Measurements from ENCODE around the gene OXTR. TPM values are rescaled to one million over a fixed set of nuclear protein-coding genes. Genes with fewer than 3 reads are reported as not detected.

The OXTR gene
- total RNA-seq, 3 donors from 2014 or later: 0.19 to 0.70 (median 0.52) TPM

DNA sequence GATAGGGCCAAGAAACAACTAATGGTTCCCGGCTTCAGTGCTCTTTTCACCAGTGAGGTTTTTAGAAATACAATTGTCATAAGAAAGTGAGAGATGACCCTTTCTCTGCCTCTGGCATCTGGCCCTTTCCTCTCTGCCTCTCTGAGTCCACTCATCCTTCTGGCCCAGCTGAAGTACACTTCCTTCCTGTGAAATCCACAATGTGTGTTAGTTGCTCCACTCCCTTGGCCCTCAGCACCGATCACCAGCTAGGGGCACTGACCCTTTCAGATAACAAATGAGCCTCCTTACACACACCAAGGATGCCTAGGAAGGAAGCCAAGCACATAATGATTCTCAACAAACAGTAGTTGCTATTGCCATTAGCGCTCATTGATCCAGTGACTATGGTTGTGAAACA is 38.8 kb downstream of the OXTR start:
- DNase-seq: no peak
- H3K4me3 ChIP-seq: no peak overlapping the region
- intact Hi-C loops (cut with DNase I, micrococcal nuclease): no loop called here
- H3K36me3 ChIP-seq (ENCODE audit: low read depth): no peaks in the 10 kb centered on the region
- H3K9me3 ChIP-seq: no peaks in the 10 kb centered on the region
- TF ChIP-seq, protein P1, sequence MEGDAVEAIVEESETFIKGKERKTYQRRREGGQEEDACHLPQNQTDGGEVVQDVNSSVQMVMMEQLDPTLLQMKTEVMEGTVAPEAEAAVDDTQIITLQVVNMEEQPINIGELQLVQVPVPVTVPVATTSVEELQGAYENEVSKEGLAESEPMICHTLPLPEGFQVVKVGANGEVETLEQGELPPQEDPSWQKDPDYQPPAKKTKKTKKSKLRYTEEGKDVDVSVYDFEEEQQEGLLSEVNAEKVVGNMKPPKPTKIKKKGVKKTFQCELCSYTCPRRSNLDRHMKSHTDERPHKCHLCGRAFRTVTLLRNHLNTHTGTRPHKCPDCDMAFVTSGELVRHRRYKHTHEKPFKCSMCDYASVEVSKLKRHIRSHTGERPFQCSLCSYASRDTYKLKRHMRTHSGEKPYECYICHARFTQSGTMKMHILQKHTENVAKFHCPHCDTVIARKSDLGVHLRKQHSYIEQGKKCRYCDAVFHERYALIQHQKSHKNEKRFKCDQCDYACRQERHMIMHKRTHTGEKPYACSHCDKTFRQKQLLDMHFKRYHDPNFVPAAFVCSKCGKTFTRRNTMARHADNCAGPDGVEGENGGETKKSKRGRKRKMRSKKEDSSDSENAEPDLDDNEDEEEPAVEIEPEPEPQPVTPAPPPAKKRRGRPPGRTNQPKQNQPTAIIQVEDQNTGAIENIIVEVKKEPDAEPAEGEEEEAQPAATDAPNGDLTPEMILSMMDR (IDR thresholded peaks at IDR 0.05): no peak
- H3K4me1 ChIP-seq (ENCODE audit: low read depth): no peaks in the 10 kb centered on the region
- ATAC-seq: no peak

DNA sequence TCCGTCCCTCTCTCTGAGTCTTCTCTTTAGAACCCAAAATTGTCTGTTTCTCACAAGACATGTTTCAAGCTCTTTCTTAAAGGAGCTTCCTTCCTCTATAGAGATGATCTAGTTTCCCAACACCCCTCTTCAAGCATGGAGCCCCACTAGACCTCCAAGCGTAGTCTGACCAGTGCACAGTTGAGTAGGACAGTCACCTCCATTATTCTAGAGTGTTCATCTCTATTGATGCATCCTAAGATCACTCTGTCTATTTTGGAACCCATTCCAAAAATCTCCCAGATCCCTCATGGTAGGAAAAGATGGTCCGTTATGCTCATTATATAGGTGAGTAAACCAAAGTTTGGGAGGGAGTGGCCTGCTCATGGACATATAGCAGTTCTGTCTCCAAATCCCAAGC is 39.9 kb downstream of the OXTR start:
- TF ChIP-seq, protein P1 (IDR thresholded peaks at IDR 0.05): no peak
- intact Hi-C loops (cut with DNase I, micrococcal nuclease): no loop called here
- Histone ChIP-seq H3K4me1 (ENCODE audit: low read depth) (no peaks in the 10 kb centered on the region), H3K4me3 (no peak overlapping the region), H3K9me3 (no peaks in the 10 kb centered on the region), H3K36me3 (ENCODE audit: low read depth) (no peaks in the 10 kb centered on the region)
- no peak for DNase-seq
- no peak for ATAC-seq

DNA sequence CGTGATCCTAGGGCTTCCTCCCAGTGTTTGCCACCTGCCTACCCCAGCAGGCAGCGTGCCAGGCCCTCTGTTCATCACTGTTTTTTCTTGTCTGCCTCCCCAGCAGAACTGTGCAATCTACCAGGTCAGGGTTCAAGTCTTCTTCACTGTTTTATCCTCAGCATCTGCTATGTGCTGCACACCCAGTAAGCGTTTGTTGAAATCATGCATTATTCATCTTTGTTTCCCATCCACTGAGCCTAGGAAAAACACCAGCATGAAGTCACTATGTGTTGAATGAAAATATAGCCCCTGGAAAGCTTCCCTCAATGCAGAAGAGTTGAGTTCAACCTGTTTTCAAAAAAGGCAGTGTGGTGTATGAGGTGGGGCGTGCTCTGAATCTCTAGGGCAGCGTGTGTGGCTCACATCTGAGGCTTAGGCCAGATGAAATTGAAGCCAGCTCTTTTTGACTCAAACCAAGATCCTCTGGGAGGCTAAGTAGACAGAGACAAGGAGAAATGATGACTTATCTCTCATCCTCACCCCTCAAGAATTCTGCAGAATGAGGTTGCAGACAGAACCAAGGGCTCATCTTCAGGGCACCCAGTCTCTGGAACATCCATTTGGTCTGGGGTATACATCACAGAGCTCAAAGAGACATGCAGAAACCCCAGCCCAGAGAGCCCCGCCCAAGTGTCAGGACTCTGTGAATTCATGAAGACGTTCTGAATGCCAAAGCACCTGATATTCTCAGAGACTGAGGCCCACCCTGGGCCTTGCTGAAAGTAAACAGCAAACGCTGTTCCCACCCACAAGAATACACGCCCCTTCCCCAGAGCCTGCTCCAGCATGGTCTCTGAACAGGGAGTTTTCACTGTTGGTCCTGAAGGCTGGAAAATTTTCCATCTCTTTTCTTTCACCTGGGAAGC is 41.6 kb downstream of the OXTR start:
- Histone ChIP-seq H3K36me3 (ENCODE audit: low read depth) (no peaks in the 10 kb centered on the region), H3K4me3 (no peak overlapping the region), H3K4me1 (ENCODE audit: low read depth) (no peaks in the 10 kb centered on the region), H3K9me3 (no peaks in the 10 kb centered on the region)
- TF ChIP-seq, protein P1 (IDR thresholded peaks at IDR 0.05): no peak
- intact Hi-C loops (cut with DNase I, micrococcal nuclease): no loop called here
- no peak for ATAC-seq
- no peak for DNase-seq

DNA sequence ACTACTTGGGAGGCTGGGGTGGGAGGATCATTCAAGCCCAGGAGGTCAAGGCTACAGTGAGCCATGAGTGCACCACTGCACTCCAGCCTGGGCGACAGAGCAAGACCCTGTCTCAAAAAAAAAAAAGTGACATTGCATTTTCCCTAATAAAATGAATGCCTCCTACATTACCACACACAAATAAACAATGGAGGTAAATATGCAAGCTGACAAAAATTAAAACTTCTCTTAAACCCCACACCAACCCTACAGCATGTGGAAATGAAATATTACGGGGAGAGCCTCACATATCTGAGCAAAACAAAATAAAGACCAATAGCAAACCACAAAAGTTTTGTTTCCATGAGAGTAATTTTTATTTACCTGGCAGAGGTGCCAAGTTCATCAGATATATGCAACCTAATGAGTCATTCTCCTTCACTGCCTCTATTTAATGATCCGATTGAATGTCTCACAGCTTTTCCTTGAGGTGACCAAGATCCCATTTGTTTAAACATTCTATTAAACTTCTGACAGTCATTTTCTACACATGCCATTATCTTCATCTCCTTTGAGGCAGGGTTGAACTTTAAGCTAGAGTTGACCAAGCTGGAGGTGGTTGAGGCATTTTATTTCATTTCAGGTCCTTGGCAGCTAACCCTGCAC is 45.2 kb downstream of the OXTR start:
- no peaks in the 10 kb centered on the region for H3K4me1 ChIP-seq (ENCODE audit: low read depth)
- TF ChIP-seq, protein P1 (IDR thresholded peaks at IDR 0.05): no peak
- ATAC-seq: no peak

DNA sequence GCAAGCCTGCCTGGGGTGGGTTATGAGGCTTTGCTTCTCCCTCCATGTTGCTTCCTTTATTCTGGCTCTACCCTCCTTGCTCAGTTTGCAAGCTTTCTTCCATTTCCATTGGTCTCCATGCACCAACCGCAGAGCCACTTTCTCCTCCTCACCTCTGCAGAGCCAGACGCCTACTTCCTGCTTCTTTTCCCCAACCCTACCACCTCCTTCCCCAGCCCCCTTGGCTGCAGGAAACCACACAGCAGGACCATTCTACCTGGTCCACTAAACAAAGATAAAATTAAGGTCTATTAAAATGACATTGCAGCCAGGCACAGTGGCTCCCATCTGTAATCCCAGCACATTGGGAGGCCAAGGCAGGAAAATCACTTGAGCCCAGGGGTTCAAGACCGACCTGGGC is 45.8 kb downstream of the OXTR start:
- ATAC-seq (no peak), DNase-seq (no peak)
- intact Hi-C loops (cut with DNase I, micrococcal nuclease): no loop called here
- TF ChIP-seq, protein P1 (IDR thresholded peaks at IDR 0.05): no peak
- Histone ChIP-seq H3K36me3 (ENCODE audit: low read depth) (no peaks in the 10 kb centered on the region), H3K4me3 (no peak overlapping the region), H3K4me1 (ENCODE audit: low read depth) (no peaks in the 10 kb centered on the region), H3K9me3 (no peaks in the 10 kb centered on the region)

More for the DNA sequence above, 45.2 kb downstream of the OXTR start:
- intact Hi-C loops (cut with DNase I, micrococcal nuclease): no loop called here
- H3K36me3 ChIP-seq (ENCODE audit: low read depth): no peaks in the 10 kb centered on the region
- DNase-seq: no peak
- H3K9me3 ChIP-seq: no peaks in the 10 kb centered on the region
- H3K4me3 ChIP-seq: no peak overlapping the region

Measured in mucosa of descending colon (tissue), 3 donors.